HepG2 (cell line): ENCODE data around the gene SFXN5. TPM values are rescaled to one million over a fixed set of nuclear protein-coding genes. Genes with fewer than 3 reads are reported as not detected.

Experiments used
- ATAC-seq: fragments of 200-7000 bp; cut with Tn5 transposase; 3 replicates; pipeline ENCODE4 v1.9.1; 2020; ENCODE audit warnings: mild to moderate bottlenecking, moderate library complexity
- BruUV-seq: library from RNA; stranded (reverse); fragments of 400-500 nt; replicated peaks from 2 replicates; lab custom pipeline; 2021; lab: Mats Ljungman, UMichigan
- CTCF ChIA-PET: fragments of 300-600 bp; formaldehyde crosslinking; extraction: SDS; loops from one replicate; lab custom pipeline; 2021; ENCODE audit warnings: low total read pairs, inconsistent platforms, low intra/inter-chr PET ratio; lab: Yijun Ruan, JAX
- POLR2A ChIA-PET: fragments of 350-600 bp; sonication (Branson Sonifier 250); formaldehyde crosslinking; loops from one replicate; lab custom pipeline; 2020; ENCODE audit warnings: antibody characterized with exemption, inconsistent platforms; lab: Yijun Ruan, JAX
- DNase-seq: peaks from one replicate; pipeline ENCODE4 v3.0.0-alpha.2; 2015; ENCODE audit warnings: low spot score
- FAIRE-seq: peaks from 3 replicates; lab custom pipeline; 2011; peaks lifted over from hg19 to GRCh38; lab: Jason Lieb, UNC
- H2AFZ ChIP-seq: one replicate; pipeline ENCODE4 v1.6.1; 2011; ENCODE audit warnings: low read length, inconsistent platforms
- H3K27ac ChIP-seq: fragments of 300-600 bp; 3 replicates; pipeline ENCODE4 v1.8.0; 2011; ENCODE audit warnings: mixed run types, mild to moderate bottlenecking, mixed read lengths, low read length, inconsistent platforms; ENCODE audit not compliant: insufficient read depth; ENCODE audit errors: extremely low read length
- H3K27me3 ChIP-seq, 2 experiments: fragments of 200-600 bp in 1 of 2; 2 replicates in 1 of 2; 3 replicates in 1 of 2; pipeline versions ENCODE4 v1.6.0 to v1.8.0; 2011; ENCODE audit warnings: low read length in 2 of 2, mild to moderate bottlenecking in 2 of 2, moderate library complexity in 2 of 2, inconsistent platforms in 1 of 2; ENCODE audit not compliant: insufficient read depth in 2 of 2, control insufficient read depth in 1 of 2
- H3K36me3 ChIP-seq, 2 experiments: fragments of 200-600 bp in 1 of 2; replicated peaks in 1 of 2; 2 replicates in 1 of 2; 3 replicates in 1 of 2; pipeline versions ENCODE4 v1.5.1 to v1.8.0; 2011; ENCODE audit warnings: low read length in 2 of 2, inconsistent platforms in 1 of 2; ENCODE audit not compliant: insufficient read depth in 2 of 2, control insufficient read depth in 1 of 2
- H3K4me1 ChIP-seq: 2 replicates; pipeline ENCODE4 v1.5.1; 2012; ENCODE audit warnings: low read length, inconsistent platforms; ENCODE audit not compliant: insufficient read depth
- H3K4me2 ChIP-seq: 2 replicates; pipeline ENCODE4 v1.6.0; 2011; ENCODE audit warnings: low read depth, low read length, inconsistent platforms
- H3K4me3 ChIP-seq, 3 experiments: fragments of 200-600 bp in 1 of 3; sonication (generic), shearing (Covaris generic) in 1 of 3; replicated peaks in 1 of 3; 2 replicates each; pipeline ENCODE4 v1.5.1; 2011 to 2016; ENCODE audit warnings: low read length in 3 of 3, inconsistent platforms in 2 of 3, low read depth in 2 of 3, mild to moderate bottlenecking in 2 of 3, control low read depth in 1 of 3, mixed read lengths in 1 of 3; ENCODE audit not compliant: insufficient read depth in 1 of 3
- H3K79me2 ChIP-seq: one replicate; pipeline ENCODE4 v1.6.1; 2011; ENCODE audit warnings: low read length, inconsistent platforms; ENCODE audit not compliant: insufficient read depth
- H3K9ac ChIP-seq: 2 replicates; pipeline ENCODE4 v1.6.0; 2011; ENCODE audit warnings: mild to moderate bottlenecking, low read depth, low read length, inconsistent platforms; ENCODE audit not compliant: insufficient read depth
- H3K9me3 ChIP-seq: 2 replicates; pipeline ENCODE4 v1.5.1; 2012; ENCODE audit warnings: mild to moderate bottlenecking, low read length
- H4K20me1 ChIP-seq: 2 replicates; pipeline ENCODE4 v1.6.0; 2011; ENCODE audit warnings: inconsistent platforms, mild to moderate bottlenecking, low read length, moderate library complexity; ENCODE audit not compliant: insufficient read depth
- AGO2 ChIP-seq: fragments of 200-400 bp; formaldehyde crosslinking; optimal IDR thresholded peaks from 2 replicates; pipeline ENCODE3; 2017; ENCODE audit warnings: mild to moderate bottlenecking, low read depth, low read length, moderate library complexity
- ATF7-NPFF ChIP-seq: sonication (generic); formaldehyde crosslinking; IDR thresholded peaks from 2 replicates; pipeline ENCODE4 v1.8.1; 2023; ENCODE audit warnings: mild to moderate bottlenecking, low read depth, missing genetic modification reagents, moderate library complexity
- CEBPB ChIP-seq: IDR thresholded peaks from 2 replicates; pipeline ENCODE4 v1.6.1; 2011; ENCODE audit warnings: low read depth, low read length, improper control_type of control experiment, borderline replicate concordance
- FOXA1 ChIP-seq, 2 experiments: fragments of 450-650 bp in 1 of 2; sonication (generic) in 1 of 2; formaldehyde crosslinking in 1 of 2; IDR thresholded peaks; 2 replicates each; pipeline versions ENCODE4 v1.4.0 to v1.6.1; 2016 to 2020; ENCODE audit warnings: missing genetic modification reagents in 1 of 2
- IKZF1 ChIP-seq: fragments of 450-650 bp; IDR thresholded peaks from 2 replicates; pipeline ENCODE4 v1.7.1; 2016
- NFIB ChIP-seq: sonication (generic); formaldehyde crosslinking; IDR thresholded peaks from 2 replicates; pipeline ENCODE4 v1.9.0; 2021; ENCODE audit warnings: missing genetic modification reagents, mild to moderate bottlenecking, borderline replicate concordance
- TARDBP ChIP-seq: sonication (generic); formaldehyde crosslinking; IDR thresholded peaks from 2 replicates; pipeline ENCODE4 v1.8.0; 2022; ENCODE audit warnings: mild to moderate bottlenecking, missing genetic modification reagents
- ZFP36L1 ChIP-seq: sonication (generic); formaldehyde crosslinking; IDR thresholded peaks from 2 replicates; pipeline ENCODE4 v1.8.0; 2022; ENCODE audit warnings: mild to moderate bottlenecking, missing genetic modification reagents, moderate library complexity
- ZFP37 ChIP-seq: sonication (generic); formaldehyde crosslinking; IDR thresholded peaks from 2 replicates; pipeline ENCODE4 v1.4.0; 2020; ENCODE audit warnings: missing genetic modification reagents, borderline replicate concordance
- ZNF225 ChIP-seq: sonication (generic); formaldehyde crosslinking; IDR thresholded peaks from 2 replicates; pipeline ENCODE4 v1.4.0; 2020; ENCODE audit warnings: mild to moderate bottlenecking, missing genetic modification reagents
- ZNF33B ChIP-seq: sonication (generic); formaldehyde crosslinking; IDR thresholded peaks from 2 replicates; pipeline ENCODE4 v1.5.1; 2020; ENCODE audit warnings: mild to moderate bottlenecking, missing genetic modification reagents
- ZNF547 ChIP-seq: sonication (generic); formaldehyde crosslinking; IDR thresholded peaks from 2 replicates; pipeline ENCODE4 v1.5.1; 2020; ENCODE audit warnings: mild to moderate bottlenecking, missing genetic modification reagents
- ZNF883 ChIP-seq: sonication (generic); formaldehyde crosslinking; IDR thresholded peaks from 2 replicates; pipeline ENCODE4 v1.5.1; 2020; ENCODE audit warnings: mild to moderate bottlenecking, missing genetic modification reagents; ENCODE audit errors: not compliant biosample characterization
- WGBS: methylation state at CpG from one replicate; pipeline ENCODE4 v1.1.6; 2017; ENCODE audit warnings: low lambda C conversion rate; 5-methylcytosine and 5-hydroxymethylcytosine counted together
- in situ Hi-C: cut with HindIII; loops from 2 replicates; pipeline ENCODE4 v1.10.0; 2017; ENCODE audit warnings: low pct_unique_long_range_greater_than_20kb; ENCODE audit not compliant: extremely low pct_ligation_motif_present
- intact Hi-C: fragments of 100-400 bp; cut with micrococcal nuclease; formaldehyde crosslinking; loops from one replicate; pipeline ENCODE4 v1.10.0; 2022; ENCODE audit not compliant: unreplicated experiment
- polyA plus RNA-seq, 8 experiments: library from polyadenylated mRNA; depleted of rRNA in 3 of 8; stranded (reverse) in 7 of 8; unstranded in 1 of 8; fragments of >200 nt; fragmentation: Illumina TruSeq in 4 of 8; extraction: Trizol in 4 of 8; gene quantifications; 2 replicates each; pipeline versions ENCODE4 v1.2.1 to v1.2.3, GENCODE V29; 2011 to 2016; ENCODE audit warnings: low read depth in 4 of 8, missing spikeins in 1 of 8, mixed read lengths in 1 of 8; ENCODE audit not compliant: insufficient read depth in 1 of 8
- total RNA-seq, 5 experiments: library from RNA; depleted of rRNA; stranded (reverse); fragments of >200 nt; fragmentation: Illumina TruSeq; extraction: Trizol; gene quantifications; 2 replicates each; pipeline ENCODE4 v1.2.3, GENCODE V29; 2016; ENCODE audit warnings: low read depth in 1 of 5
- TF ChIP-seq, protein P1 (sequence below): sonication (generic); formaldehyde crosslinking; IDR thresholded peaks from 2 replicates; pipeline ENCODE4 v1.9.0; 2021; ENCODE audit warnings: missing genetic modification reagents, borderline replicate concordance
- TF ChIP-seq, protein P2 (sequence below): sonication (generic); formaldehyde crosslinking; IDR thresholded peaks from 2 replicates; pipeline ENCODE4 v1.4.0; 2020; ENCODE audit warnings: missing genetic modification reagents
- TF ChIP-seq, protein P3 (sequence below): sonication (generic); formaldehyde crosslinking; conservative IDR thresholded peaks from 2 replicates; pipeline ENCODE4 v1.5.0; 2020; ENCODE audit warnings: missing genetic modification reagents

The SFXN5 gene
- total and polyA plus RNA-seq, 2 of the 13 experiments (the other 11 are each of a cell fraction or from before 2014, with no cell fraction given), result 34.9 to 37.4 TPM

DNA sequence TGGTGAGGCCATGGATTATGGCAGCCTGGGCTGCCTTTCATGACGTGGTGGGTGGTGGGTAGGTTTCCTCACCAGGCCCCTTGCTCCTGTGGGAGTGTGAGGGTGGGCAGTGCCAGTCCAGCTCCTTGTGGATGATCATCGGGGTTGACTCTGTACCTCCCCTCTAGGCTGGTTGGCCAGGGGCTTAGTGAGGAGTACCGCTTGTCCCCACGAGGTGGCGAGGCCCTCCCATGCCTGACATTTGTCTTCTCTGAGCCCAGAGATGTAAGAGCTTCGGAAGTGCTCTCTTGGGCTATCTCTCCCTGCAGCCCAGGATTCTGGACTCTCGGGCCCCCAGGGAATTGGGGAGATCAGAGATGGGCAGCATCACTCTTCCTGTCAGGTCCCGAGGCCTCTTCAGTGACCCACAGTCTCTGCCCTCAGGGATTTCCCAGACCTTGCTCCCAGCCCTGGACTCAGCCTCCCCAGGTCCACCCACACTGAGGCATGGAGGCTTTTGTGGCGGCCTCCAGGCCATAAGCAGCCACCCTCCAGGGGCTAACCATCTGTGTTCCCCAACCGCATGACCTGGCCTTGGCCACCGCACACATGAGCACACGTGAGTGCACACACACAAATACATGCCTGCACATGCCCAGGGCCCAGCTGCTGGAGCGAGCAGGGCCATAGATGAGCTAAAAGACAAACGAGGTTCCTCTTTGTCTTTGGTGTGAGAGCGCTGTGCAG is 177.8 kb downstream of the SFXN5 start:
- peaks cover 39% of the 10 kb centered on the region for H3K4me1 ChIP-seq
- POLR2A ChIA-PET, result interaction anchor here (1.2 to 1.6 kb wide), 4 partner anchors 9 to 283 kb away, joined by 4 to 6 read pairs (median 6); partner anchors contain the start of gene EMX1
- in situ Hi-C loops (loop anchor here (5.0 kb wide), 2 partner anchors 44 to 284 kb away; no protein-coding TSS in a partner anchor), intact Hi-C loops (loop anchor here (1.0 to 2.0 kb wide), 3 partner anchors 42 to 269 kb away; no protein-coding TSS in a partner anchor)
- H3K4me2 ChIP-seq, result no peak overlapping the region
- 28% methylated on average over 8 of the region's 15 CpGs for WGBS
- BruUV-seq, result no TSS peak
- DNase-seq, result peak; percentile 68
- H3K9me3 ChIP-seq, result no peaks in the 10 kb centered on the region
- H3K79me2 ChIP-seq, result peaks cover 4% of the 10 kb centered on the region
- peak; percentile 82 for ATAC-seq
- CTCF ChIA-PET, result interaction anchor here (0.8 to 5.1 kb wide), 8 partner anchors 40 to 367 kb away, joined by 3 to 67 read pairs (median 6); no protein-coding TSS in a partner anchor
- peaks cover 12 to 43% of the 10 kb centered on the region in 2 experiments for H3K27me3 ChIP-seq
- H3K4me3 ChIP-seq, result no peak overlapping the region
- H3K9ac ChIP-seq, result no peak overlapping the region
- no peak overlapping the region for H2AFZ ChIP-seq
- H3K27ac ChIP-seq, result no peak overlapping the region
- peaks cover 19% of the 10 kb centered on the region for H4K20me1 ChIP-seq
- peaks cover 9 to 20% of the 10 kb centered on the region in 2 experiments for H3K36me3 ChIP-seq
- FAIRE-seq, result peak; percentile 97
- no peak for TF ChIP-seq FOXA1 (IDR thresholded peaks at IDR 0.05)
- TF ChIP-seq FOXA1 (CRISPR knock-in tag; IDR thresholded peaks at IDR 0.05), result 0 out of 2 replicates have a peak, but pooled peaks have one; percentile 8
- no peak for TF ChIP-seq CEBPB
- TF ChIP-seq, protein P1, sequence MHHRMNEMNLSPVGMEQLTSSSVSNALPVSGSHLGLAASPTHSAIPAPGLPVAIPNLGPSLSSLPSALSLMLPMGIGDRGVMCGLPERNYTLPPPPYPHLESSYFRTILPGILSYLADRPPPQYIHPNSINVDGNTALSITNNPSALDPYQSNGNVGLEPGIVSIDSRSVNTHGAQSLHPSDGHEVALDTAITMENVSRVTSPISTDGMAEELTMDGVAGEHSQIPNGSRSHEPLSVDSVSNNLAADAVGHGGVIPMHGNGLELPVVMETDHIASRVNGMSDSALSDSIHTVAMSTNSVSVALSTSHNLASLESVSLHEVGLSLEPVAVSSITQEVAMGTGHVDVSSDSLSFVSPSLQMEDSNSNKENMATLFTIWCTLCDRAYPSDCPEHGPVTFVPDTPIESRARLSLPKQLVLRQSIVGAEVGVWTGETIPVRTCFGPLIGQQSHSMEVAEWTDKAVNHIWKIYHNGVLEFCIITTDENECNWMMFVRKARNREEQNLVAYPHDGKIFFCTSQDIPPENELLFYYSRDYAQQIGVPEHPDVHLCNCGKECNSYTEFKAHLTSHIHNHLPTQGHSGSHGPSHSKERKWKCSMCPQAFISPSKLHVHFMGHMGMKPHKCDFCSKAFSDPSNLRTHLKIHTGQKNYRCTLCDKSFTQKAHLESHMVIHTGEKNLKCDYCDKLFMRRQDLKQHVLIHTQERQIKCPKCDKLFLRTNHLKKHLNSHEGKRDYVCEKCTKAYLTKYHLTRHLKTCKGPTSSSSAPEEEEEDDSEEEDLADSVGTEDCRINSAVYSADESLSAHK (CRISPR knock-in tag), result no peak
- TF ChIP-seq ZNF225 (CRISPR knock-in tag), result no peak
- TF ChIP-seq IKZF1, result no peak
- no peak for TF ChIP-seq ZNF33B (CRISPR knock-in tag)
- TF ChIP-seq, protein P2, sequence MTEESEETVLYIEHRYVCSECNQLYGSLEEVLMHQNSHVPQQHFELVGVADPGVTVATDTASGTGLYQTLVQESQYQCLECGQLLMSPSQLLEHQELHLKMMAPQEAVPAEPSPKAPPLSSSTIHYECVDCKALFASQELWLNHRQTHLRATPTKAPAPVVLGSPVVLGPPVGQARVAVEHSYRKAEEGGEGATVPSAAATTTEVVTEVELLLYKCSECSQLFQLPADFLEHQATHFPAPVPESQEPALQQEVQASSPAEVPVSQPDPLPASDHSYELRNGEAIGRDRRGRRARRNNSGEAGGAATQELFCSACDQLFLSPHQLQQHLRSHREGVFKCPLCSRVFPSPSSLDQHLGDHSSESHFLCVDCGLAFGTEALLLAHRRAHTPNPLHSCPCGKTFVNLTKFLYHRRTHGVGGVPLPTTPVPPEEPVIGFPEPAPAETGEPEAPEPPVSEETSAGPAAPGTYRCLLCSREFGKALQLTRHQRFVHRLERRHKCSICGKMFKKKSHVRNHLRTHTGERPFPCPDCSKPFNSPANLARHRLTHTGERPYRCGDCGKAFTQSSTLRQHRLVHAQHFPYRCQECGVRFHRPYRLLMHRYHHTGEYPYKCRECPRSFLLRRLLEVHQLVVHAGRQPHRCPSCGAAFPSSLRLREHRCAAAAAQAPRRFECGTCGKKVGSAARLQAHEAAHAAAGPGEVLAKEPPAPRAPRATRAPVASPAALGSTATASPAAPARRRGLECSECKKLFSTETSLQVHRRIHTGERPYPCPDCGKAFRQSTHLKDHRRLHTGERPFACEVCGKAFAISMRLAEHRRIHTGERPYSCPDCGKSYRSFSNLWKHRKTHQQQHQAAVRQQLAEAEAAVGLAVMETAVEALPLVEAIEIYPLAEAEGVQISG (CRISPR knock-in tag), result no peak; the same call in 1 of the 2 replicates
- no peak for TF ChIP-seq AGO2
- TF ChIP-seq NFIB, result no peak
- TF ChIP-seq TARDBP, result no peak
- no peak for TF ChIP-seq ZNF547 (CRISPR knock-in tag)
- TF ChIP-seq ZNF883 (CRISPR knock-in tag), result no peak
- TF ChIP-seq, protein P3, sequence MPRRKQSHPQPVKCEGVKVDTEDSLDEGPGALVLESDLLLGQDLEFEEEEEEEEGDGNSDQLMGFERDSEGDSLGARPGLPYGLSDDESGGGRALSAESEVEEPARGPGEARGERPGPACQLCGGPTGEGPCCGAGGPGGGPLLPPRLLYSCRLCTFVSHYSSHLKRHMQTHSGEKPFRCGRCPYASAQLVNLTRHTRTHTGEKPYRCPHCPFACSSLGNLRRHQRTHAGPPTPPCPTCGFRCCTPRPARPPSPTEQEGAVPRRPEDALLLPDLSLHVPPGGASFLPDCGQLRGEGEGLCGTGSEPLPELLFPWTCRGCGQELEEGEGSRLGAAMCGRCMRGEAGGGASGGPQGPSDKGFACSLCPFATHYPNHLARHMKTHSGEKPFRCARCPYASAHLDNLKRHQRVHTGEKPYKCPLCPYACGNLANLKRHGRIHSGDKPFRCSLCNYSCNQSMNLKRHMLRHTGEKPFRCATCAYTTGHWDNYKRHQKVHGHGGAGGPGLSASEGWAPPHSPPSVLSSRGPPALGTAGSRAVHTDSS, result no peak; the same call in 1 of the 2 replicates
- 0 out of 2 replicates have a peak, but pooled peaks have one; percentile 29 for TF ChIP-seq ZFP37
- TF ChIP-seq ATF7-NPFF (CRISPR knock-in tag), result no peak
- TF ChIP-seq ZFP36L1, result 0 out of 2 replicates have a peak, but pooled peaks have one; percentile 46
